Spleen (tissue), 7 donors: Measurements from ENCODE around the gene PTBP1.

ENCODE experiments used
- CTCF ChIP-seq, 11 experiments: fragments of 200-600 bp in 7 of 11; fragments of 450-650 bp in 4 of 11; sonication (generic) in 4 of 11; IDR thresholded peaks in 8 of 11; conservative IDR thresholded peaks in 3 of 11; 1 replicate in 7 of 11; 2 replicates in 4 of 11; pipeline versions ENCODE4 v1.4.0 to v1.8.0; 2016 to 2021; ENCODE audit warnings: antibody characterized with exemption in 11 of 11, inconsistent platforms in 4 of 11, mild to moderate bottlenecking in 1 of 11
- POLR2A ChIP-seq, 3 donors: fragments of 450-650 bp; IDR thresholded peaks; one replicate each; pipeline ENCODE4 v1.5.1; 2017; ENCODE audit warnings: antibody characterized with exemption in 3 of 3, mild to moderate bottlenecking in 1 of 3
- POLR2AphosphoS5 ChIP-seq, 3 donors: sonication (generic); formaldehyde crosslinking; IDR thresholded peaks; one replicate each; pipeline ENCODE4 v1.5.1; 2017; ENCODE audit warnings: antibody characterized with exemption in 3 of 3
- donor health status: DM: no; HTN: no; CAD: no; lungs with moderate emphysema.
- donor health status: DM: no; HTN: no; CAD: no.
- donor health status: DM: no; HTN: no; CAD: no.

GRCh38 chr19:752652-753517 is 44.4 kb upstream of the PTBP1 start:
- TF ChIP-seq CTCF (IDR thresholded peaks at IDR 0.05 in 8 of 11, conservative IDR thresholded peaks at IDR 0.05 in 3 of 11), result no peak
- no peak for TF ChIP-seq POLR2A (IDR thresholded peaks at IDR 0.05)
- TF ChIP-seq POLR2AphosphoS5 (IDR thresholded peaks at IDR 0.05), result peak in 2 of 3 donors; percentile 47 to 64
